RWPE1 (cell line): ENCODE results near the gene GAS6.

ENCODE experiments used
- CTCF ChIA-PET: fragments of 350-600 bp; sonication (Branson Sonifier 250); formaldehyde crosslinking; extraction: SDS; loops from one replicate; lab custom pipeline; 2021; lab: Yijun Ruan, JAX
- POLR2A ChIA-PET: fragments of 400-600 bp; formaldehyde crosslinking; extraction: SDS; loops from one replicate; lab custom pipeline; 2020; ENCODE audit warnings: antibody characterized with exemption; ENCODE audit not compliant: low non-redundant PET; lab: Yijun Ruan, JAX
- DNase-seq: peaks from one replicate; pipeline ENCODE4 v3.0.0; 2012; ENCODE audit warnings: low spot score
- H3K27ac ChIP-seq: fragments of 450-650 bp; 2 replicates; pipeline ENCODE4 v1.5.1; 2017
- CTCF ChIP-seq: fragments of 450-650 bp; conservative IDR thresholded peaks from 2 replicates; pipeline ENCODE4 v1.5.1; 2017; ENCODE audit warnings: low read depth, mild to moderate bottlenecking

GAS6 gene

DNA sequence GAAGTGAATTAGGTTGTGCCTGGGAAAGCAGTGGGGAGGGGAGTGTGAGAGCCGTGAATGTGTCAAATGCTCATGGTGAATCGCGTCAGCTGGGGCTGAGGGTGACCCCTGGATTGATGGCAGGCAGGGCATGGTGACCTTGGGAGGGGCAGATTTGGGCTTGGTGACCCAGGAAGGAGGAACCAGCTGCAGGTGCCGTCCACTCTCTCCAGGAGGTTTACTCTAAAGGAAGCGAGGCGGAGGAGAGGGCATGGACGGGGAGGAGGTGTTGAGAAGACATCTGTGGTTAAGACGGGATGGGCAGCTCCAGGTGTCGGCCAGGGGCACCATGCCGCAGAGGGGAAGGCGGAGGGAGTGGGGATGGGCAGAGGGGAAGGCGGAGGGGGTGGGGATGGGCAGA lies 76.2 kb downstream of the GAS6 start:
- DNase-seq = no peak
- ChIA-PET CTCF (no interaction called here), POLR2A (no interaction called here)
- H3K27ac ChIP-seq = no peak overlapping the region
- TF ChIP-seq CTCF = no peak

DNA sequence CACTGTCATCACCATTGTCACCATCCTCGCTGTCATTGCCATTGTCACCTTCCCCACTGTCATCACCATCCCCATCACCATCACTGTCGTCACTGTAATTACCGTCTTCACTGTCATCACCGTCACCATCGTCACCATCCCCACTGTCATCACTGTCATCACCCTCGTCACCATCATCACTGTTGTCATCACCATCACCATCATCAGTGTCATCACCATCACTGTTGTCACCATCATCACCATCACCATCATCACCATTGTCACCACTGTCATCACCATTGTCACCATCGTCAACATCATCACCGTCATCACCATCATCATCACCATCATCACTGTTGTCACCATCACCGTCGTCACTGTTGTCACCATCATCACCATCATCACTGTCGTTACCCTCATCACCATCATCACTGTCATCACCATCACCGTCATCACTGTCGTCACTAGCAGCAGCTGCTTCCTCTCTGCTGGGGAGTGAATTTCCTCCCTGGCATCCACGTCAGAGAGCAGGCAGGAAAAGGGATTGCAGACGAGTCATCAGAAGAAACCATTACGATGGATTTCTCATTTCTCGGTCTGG lies 77.5 kb downstream of the GAS6 start:
- peak; percentile 48 for DNase-seq
- CTCF ChIA-PET = no interaction called here
- POLR2A ChIA-PET = no interaction called here
- no peak for TF ChIP-seq CTCF
- H3K27ac ChIP-seq = peak overlapping the region; percentile 89

DNA sequence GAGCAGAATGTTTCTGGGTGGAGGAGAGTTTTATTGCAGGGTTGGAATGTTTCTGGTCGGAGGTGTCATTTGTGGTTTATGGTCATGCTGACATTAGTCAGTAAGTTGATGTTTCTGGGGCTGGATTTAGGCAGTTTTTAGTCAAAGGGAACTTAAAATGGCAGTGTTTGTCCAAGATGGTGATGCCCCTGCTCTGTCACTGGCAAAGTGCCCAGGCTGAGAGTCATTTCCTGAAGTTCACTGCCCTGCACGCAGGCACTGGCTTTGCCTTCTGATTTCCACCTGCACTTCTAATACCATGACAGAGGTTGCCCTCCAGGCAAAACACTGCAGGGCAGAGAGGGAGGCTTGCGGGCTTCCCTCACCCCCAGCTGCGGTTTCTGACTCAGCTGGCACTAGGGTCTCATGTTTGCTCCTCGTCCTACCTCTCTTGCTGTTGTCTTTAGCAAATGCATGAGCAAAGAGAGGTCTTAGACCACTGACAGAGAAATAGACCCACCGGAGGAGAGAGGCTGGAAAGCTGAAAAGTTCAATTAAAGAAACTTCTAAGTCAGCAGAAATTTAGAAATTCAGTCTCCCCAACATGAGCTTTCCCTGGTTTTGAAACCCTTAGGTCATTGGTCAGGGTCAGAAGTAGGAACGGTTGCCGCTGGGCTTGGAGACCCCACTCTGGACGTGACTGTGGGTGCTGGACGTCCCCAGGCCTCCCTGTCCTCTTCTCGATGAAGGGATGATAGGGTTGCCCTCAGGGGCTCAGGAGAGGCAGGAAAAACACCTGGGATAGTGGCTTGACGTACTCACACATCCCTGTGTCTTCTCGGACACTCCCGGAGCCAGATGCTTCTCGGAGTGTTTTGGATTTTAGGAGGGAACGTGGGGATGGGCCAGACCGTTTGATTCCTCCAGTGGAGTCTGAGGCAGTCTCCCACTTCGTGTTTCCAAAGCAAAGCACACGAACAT lies 78.5 kb downstream of the GAS6 start:
- ChIA-PET POLR2A (interaction anchor here (0.6 kb wide), 1 partner anchor 36 kb away, joined by 3 read pairs; no protein-coding TSS in a partner anchor), CTCF (interaction anchor here (0.5 to 1.0 kb wide), 2 partner anchors 162 to 443 kb away, joined by 3 read pairs; no protein-coding TSS in a partner anchor)
- H3K27ac ChIP-seq = peak overlapping the region; percentile 89
- TF ChIP-seq CTCF = no peak
- DNase-seq = peak; percentile 88

GRCh38 chr13:113784645-113785024 lies 79.2 kb downstream of the GAS6 start:
- no peak for DNase-seq
- H3K27ac ChIP-seq = peak overlapping the region; percentile 89
- ChIA-PET CTCF (no interaction called here), POLR2A (interaction anchor here (0.6 kb wide), 1 partner anchor 37 kb away, joined by 3 read pairs; no protein-coding TSS in a partner anchor)
- TF ChIP-seq CTCF = no peak

DNA sequence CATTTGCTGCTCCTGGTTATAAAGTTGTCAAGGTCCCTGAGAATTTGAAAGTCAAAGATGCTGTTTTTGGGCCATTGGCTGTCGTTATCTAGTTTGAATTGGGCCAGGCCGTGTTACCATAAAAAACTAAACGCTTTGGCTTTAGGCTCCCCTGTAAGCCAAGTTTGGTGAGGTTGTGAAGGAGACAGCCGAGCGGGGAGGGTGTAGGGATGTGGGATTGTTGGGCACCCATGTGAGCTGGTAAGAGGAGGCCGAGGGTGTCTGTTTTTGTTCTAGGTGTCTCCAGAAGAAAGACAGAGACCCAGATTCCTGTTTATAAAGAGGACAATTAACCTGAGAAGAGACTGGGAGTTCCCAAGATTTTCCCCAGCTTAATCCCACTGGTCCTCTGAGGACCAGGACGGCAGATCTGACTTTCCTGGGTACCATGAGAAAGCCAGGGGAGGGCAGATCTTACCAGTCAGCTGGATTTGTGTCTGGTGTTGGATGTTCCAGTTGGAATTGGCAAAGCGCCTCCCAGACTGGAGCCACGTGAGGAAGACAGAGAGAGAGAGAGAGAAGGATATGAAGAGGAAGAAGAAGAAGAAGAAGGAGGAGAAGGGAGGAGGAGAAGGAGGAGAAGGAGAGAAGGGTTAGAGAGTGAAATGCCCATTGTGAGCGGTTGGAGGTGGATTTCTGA lies 79.8 kb downstream of the GAS6 start:
- TF ChIP-seq CTCF = no peak
- DNase-seq = no peak
- peak overlapping the region; percentile 89 for H3K27ac ChIP-seq
- CTCF ChIA-PET = no interaction called here
- POLR2A ChIA-PET = interaction anchor here (0.6 kb wide), 1 partner anchor 37 kb away, joined by 3 read pairs; no protein-coding TSS in a partner anchor
